Stomach smooth muscle (tissue), 2 donors: Measurements from ENCODE around the gene WDR17.
A peak's percentile ranks its signal among the peaks of the same experiment; 100 is the strongest.
"Not testable (repeated sequence)": the region's sequence is repeated elsewhere in the genome, so short reads cannot be mapped to it uniquely, and the experiment has no call there.

Experiments
- H3K27ac ChIP-seq: one replicate; pipeline ENCODE4 v1.7.0; 2013; ENCODE audit warnings: mild to moderate bottlenecking, low read length, inconsistent platforms
- H3K27me3 ChIP-seq, 2 donors: one replicate each; pipeline ENCODE4 v1.7.0; 2013; ENCODE audit warnings: low read length in 2 of 2; ENCODE audit not compliant: insufficient read depth in 2 of 2, control insufficient read depth in 1 of 2
- H3K36me3 ChIP-seq, 2 donors: one replicate each; pipeline ENCODE4 v1.7.0; 2013; ENCODE audit warnings: low read length in 2 of 2; ENCODE audit not compliant: control insufficient read depth in 2 of 2, insufficient read depth in 2 of 2
- H3K4me1 ChIP-seq: one replicate; pipeline ENCODE4 v1.7.0; 2013; ENCODE audit warnings: low read length; ENCODE audit not compliant: control insufficient read depth, insufficient read depth
- H3K4me3 ChIP-seq, 2 donors: one replicate each; pipeline ENCODE4 v1.7.0; 2013; ENCODE audit warnings: low read length in 2 of 2
- H3K9ac ChIP-seq, 2 donors: one replicate each; pipeline ENCODE4 v1.7.0; 2013; ENCODE audit warnings: low read length in 2 of 2, mild to moderate bottlenecking in 1 of 2
- H3K9me3 ChIP-seq, 2 donors: one replicate each; pipeline ENCODE4 v1.7.0; 2013; ENCODE audit warnings: low read length in 2 of 2; ENCODE audit not compliant: control insufficient read depth in 2 of 2
- donor health status: healthy.
- donor health status: Pancreatic carcinoma.

Gene WDR17

GRCh38 chr4:176210579-176211296 lies 145.1 kb downstream of the WDR17 start:
- H3K36me3 ChIP-seq = no peaks in the 10 kb centered on the region
- no peaks in the 10 kb centered on the region for H3K27me3 ChIP-seq
- no peaks in the 10 kb centered on the region for H3K4me1 ChIP-seq
- H3K9ac ChIP-seq = no peak overlapping the region
- no peaks in the 10 kb centered on the region for H3K9me3 ChIP-seq
- no peak overlapping the region for H3K27ac ChIP-seq
- no peak overlapping the region for H3K4me3 ChIP-seq

- H3K36me3 ChIP-seq, H3K27ac ChIP-seq, H3K27me3 ChIP-seq, H3K9me3 ChIP-seq, H3K4me1 ChIP-seq, H3K9ac ChIP-seq, H3K4me3 ChIP-seq: not testable (repeated sequence)
Measured at GRCh38 chr4:176212351-176212750, 146.7 kb downstream of the WDR17 start.

- Histone ChIP-seq H3K9ac (no peak overlapping the region), H3K4me3 (no peak overlapping the region), H3K27ac (no peak overlapping the region), H3K27me3 (no peaks in the 10 kb centered on the region), H3K36me3 (peaks cover 0 to 7% of the 10 kb centered on the region in 2 donors), H3K4me1 (no peaks in the 10 kb centered on the region), H3K9me3 (no peaks in the 10 kb centered on the region)
Measured at GRCh38 chr4:176217510-176217909, 151.9 kb downstream of the WDR17 start.

GRCh38 chr4:176222149-176222548 lies 156.5 kb downstream of the WDR17 start:
- H3K27ac ChIP-seq = no peak overlapping the region
- no peak overlapping the region for H3K9ac ChIP-seq
- H3K9me3 ChIP-seq = no peaks in the 10 kb centered on the region
- peaks cover 0 to 7% of the 10 kb centered on the region in 2 donors for H3K36me3 ChIP-seq
- H3K27me3 ChIP-seq = no peaks in the 10 kb centered on the region
- no peak overlapping the region for H3K4me3 ChIP-seq
- no peaks in the 10 kb centered on the region for H3K4me1 ChIP-seq

GRCh38 chr4:176223561-176223960 lies 157.9 kb downstream of the WDR17 start:
- peaks cover 0 to 7% of the 10 kb centered on the region in 2 donors for H3K36me3 ChIP-seq
- no peaks in the 10 kb centered on the region for H3K27me3 ChIP-seq
- H3K27ac ChIP-seq = no peak overlapping the region

GRCh38 chr4:176226736-176227135 lies 161.1 kb downstream of the WDR17 start:
- Histone ChIP-seq H3K4me3 (no peak overlapping the region), H3K4me1 (peaks cover 10% of the 10 kb centered on the region), H3K9ac (no peak overlapping the region), H3K36me3 (no peaks in the 10 kb centered on the region), H3K27me3 (no peaks in the 10 kb centered on the region), H3K9me3 (no peaks in the 10 kb centered on the region), H3K27ac (no peak overlapping the region)

More at GRCh38 chr4:176223561-176223960, 157.9 kb downstream of the WDR17 start:
- no peaks in the 10 kb centered on the region for H3K9me3 ChIP-seq
- H3K4me3 ChIP-seq = no peak overlapping the region
- H3K9ac ChIP-seq = no peak overlapping the region
- peaks cover 3% of the 10 kb centered on the region for H3K4me1 ChIP-seq

GRCh38 chr4:176229645-176230044 lies 164.0 kb downstream of the WDR17 start:
- Histone ChIP-seq H3K4me3 (no peak overlapping the region), H3K27me3 (no peaks in the 10 kb centered on the region), H3K9ac (peak overlapping the region in 1 of 2 donors; percentile 31), H3K36me3 (no peaks in the 10 kb centered on the region), H3K27ac (peak overlapping the region; percentile 56), H3K4me1 (peaks cover 20% of the 10 kb centered on the region), H3K9me3 (no peaks in the 10 kb centered on the region)
